ENCODE measurements around the gene INPP5J.
"Not testable (repeated sequence)": the region's sequence is repeated elsewhere in the genome, so short reads cannot be mapped to it uniquely, and the experiment has no call there.

The INPP5J gene

DNA sequence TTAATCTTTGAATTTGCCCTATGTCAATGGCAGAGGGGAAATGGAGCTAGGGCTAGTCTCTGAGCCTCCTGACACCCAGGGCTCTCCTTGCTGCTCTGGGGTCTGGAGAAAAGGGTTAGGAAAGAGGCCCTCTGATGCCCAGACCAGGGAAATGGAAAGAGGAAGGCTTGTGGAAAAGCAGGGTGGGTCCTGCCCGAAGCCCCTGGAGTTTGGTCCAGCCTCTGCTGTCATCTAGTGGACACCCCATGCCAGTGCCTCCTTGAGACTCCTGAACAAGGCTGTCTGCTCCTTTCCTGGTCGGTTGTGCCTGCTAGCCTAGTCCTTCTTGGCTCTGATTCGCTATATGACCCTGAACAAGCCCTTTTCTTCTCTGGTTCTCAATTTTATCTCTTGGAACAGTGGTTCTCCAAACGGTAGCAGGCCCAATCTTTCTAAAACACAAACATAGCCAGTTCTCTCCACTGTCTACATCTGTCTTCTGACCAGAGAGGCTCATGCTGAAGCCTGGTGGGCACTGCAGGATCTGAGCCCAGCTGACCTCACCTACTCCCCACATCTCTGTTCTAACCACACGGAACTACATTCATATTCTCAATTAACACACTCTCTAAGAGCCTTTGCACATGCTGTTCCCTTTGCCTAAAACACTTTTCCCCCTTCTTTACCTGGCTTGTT lies 26.3 kb downstream of the INPP5J start:
- TF ChIP-seq GATA1 (IDR thresholded peaks at IDR 0.05; ENCODE audit: low read depth, low read length) (no peak), POLR2A (IDR thresholded peaks at IDR 0.05; ENCODE audit: low read length) (no peak)
- peak; percentile 54 to 58 for DNase-seq

GRCh38 chr22:31150615-31151014 lies 27.8 kb downstream of the INPP5J start:
- no peak for DNase-seq
- no peak for TF ChIP-seq GATA1 (IDR thresholded peaks at IDR 0.05; ENCODE audit: low read depth, low read length)
- TF ChIP-seq POLR2A (IDR thresholded peaks at IDR 0.05; ENCODE audit: low read length) = no peak

DNA sequence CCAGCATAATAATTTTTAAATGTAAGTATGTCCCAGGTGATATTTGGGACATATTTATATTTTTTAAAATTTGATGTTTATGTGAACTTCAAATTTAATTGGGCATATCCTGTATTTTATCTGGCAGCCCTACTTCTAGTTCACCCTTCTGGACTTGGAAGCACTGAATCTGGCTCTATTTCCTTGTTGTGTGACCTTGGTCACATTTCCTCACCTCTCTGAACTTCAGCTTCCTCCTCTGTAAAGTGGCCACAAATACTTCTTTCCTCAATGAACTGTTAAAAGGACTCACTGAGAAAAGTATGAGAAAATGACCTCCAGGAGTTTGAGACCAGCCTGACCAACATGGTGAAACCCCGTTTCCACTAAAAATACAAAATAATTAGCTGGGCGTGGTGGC lies 29.1 kb downstream of the INPP5J start:
- DNase-seq = no peak
- no peak for TF ChIP-seq GATA1 (IDR thresholded peaks at IDR 0.05; ENCODE audit: low read depth, low read length)
- TF ChIP-seq POLR2A (IDR thresholded peaks at IDR 0.05; ENCODE audit: low read length) = no peak

DNA sequence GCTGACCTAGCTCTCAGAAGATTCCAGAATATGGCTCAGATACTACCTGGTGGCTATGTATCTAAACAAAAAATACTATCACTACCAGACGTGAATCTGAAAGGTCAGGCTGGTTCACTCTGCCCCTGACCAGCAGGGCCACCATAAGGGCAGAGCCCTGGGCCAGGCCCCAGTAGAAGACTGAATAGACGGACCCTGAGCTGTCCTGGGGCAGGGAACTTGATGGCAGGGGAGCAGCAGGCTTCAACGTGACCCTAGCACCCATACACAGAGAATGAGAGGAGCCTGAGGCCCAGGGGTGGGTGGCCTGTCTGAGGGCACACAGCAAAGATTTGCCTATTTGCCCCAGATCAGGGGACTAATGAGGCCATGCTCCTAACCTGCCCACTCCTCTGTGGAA lies 30.6 kb downstream of the INPP5J start:
- TF ChIP-seq GATA1 (IDR thresholded peaks at IDR 0.05; ENCODE audit: low read depth, low read length) (no peak), POLR2A (IDR thresholded peaks at IDR 0.05; ENCODE audit: low read length) (no peak)
- DNase-seq = no peak

DNA sequence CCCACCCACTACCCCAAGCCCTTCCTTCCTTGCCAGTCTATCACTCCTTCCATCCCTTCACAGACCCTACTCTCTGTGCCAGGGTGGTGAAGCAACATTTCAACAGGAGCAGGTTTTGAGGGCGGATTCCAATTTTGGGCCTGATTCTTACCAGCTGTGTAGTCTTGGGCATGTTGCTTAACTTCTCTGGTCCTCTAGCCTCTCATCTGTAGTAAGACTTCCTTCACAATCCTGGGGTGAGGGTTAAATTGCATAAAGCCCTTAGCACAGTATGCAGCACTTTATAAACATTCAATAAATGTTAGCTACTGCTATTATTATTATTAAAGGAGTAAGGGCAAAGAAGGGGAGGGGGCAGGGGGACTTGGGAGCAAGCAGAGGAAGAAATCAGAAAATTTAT lies 32.2 kb downstream of the INPP5J start:
- DNase-seq = no peak
- TF ChIP-seq GATA1 (IDR thresholded peaks at IDR 0.05; ENCODE audit: low read depth, low read length) (no peak), POLR2A (IDR thresholded peaks at IDR 0.05; ENCODE audit: low read length) (no peak)

- TF ChIP-seq GATA1 (IDR thresholded peaks at IDR 0.05; ENCODE audit: low read depth, low read length) = no peak
- TF ChIP-seq POLR2A (IDR thresholded peaks at IDR 0.05; ENCODE audit: low read length) = no peak
- no peak for DNase-seq
Measured at GRCh38 chr22:31155422-31155821, 32.7 kb downstream of the INPP5J start.

DNA sequence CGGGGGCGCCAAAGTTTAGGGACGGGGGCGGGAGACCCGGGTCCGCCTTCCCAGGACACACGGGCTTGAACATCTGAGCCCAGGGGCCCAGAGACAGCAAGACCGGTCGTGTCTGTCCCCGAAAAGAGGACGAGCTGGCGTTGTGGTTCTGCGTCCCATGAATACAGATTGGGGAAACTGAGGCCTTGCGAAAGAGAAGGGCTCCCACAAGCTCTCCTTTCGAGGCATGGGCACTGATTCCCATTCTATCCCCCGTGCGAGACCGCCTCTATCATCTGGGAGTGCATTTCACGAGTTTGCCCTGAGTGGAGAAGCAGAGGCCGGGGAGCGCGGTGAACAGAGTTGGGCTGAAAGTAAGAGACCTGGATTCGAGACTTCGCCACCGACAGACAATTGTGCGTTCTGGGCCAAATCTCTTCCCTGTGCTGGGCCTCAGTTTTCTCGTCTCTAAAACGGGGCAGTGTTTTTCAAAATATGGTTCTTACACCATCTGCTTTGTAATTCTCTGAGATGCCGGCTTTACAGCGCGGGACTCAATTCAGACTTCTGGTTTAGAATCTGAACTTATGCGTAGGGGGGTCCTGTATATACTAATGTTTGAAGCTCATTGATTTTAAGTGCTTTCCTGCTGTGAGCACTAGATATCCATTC lies 37.7 kb downstream of the INPP5J start:
- DNase-seq = peak in 1 of 2 experiments; percentile 56
- TF ChIP-seq GATA1 (IDR thresholded peaks at IDR 0.05; ENCODE audit: low read depth, low read length) (no peak), POLR2A (IDR thresholded peaks at IDR 0.05; ENCODE audit: low read length) (no peak)

- DNase-seq = no peak
- no peak for TF ChIP-seq POLR2A (IDR thresholded peaks at IDR 0.05; ENCODE audit: low read length)
- TF ChIP-seq GATA1 (IDR thresholded peaks at IDR 0.05; ENCODE audit: low read depth, low read length) = no peak
Measured at GRCh38 chr22:31161386-31161785, 38.6 kb downstream of the INPP5J start.

- no peak for DNase-seq
- TF ChIP-seq GATA1 (IDR thresholded peaks at IDR 0.05; ENCODE audit: low read depth, low read length) = no peak
- no peak for TF ChIP-seq POLR2A (IDR thresholded peaks at IDR 0.05; ENCODE audit: low read length)
Measured at GRCh38 chr22:31162015-31162765, 39.4 kb downstream of the INPP5J start.

- no peak for DNase-seq
Measured at GRCh38 chr22:31170971-31171370, 48.2 kb downstream of the INPP5J start.

GRCh38 chr22:31171734-31172133 lies 49.0 kb downstream of the INPP5J start:
- not testable (repeated sequence) for DNase-seq

More at GRCh38 chr22:31170971-31171370, 48.2 kb downstream of the INPP5J start:
- TF ChIP-seq GATA1 (IDR thresholded peaks at IDR 0.05; ENCODE audit: low read depth, low read length) (no peak), POLR2A (IDR thresholded peaks at IDR 0.05; ENCODE audit: low read length) (no peak)

- no peak for TF ChIP-seq POLR2A (IDR thresholded peaks at IDR 0.05; ENCODE audit: low read length)
- TF ChIP-seq GATA1 (IDR thresholded peaks at IDR 0.05; ENCODE audit: low read depth, low read length) = no peak
- DNase-seq = no peak
Measured at GRCh38 chr22:31173386-31174145, 50.8 kb downstream of the INPP5J start.

DNA sequence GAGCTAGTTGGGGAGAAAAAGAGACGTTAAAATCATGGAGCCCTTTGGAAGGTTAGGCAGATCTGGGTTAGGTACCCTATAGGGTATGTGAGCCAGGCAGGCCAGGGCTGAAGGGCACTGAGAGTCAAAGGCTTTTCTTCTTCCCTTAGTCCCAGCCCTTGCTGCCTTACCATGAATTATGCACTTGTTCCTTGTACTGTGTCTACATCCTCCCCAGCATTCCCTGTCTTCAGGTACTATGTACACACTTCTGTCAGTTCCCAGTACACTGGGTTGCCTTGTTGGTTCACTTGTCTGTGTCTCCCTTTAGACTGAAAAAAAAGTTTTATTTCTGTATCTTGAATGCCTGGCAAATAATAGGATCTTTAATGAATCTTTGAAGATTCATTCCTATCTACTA lies 54.2 kb downstream of the INPP5J start:
- no peak for DNase-seq
- no peak for TF ChIP-seq GATA1 (IDR thresholded peaks at IDR 0.05; ENCODE audit: low read depth, low read length)
- no peak for TF ChIP-seq POLR2A (IDR thresholded peaks at IDR 0.05; ENCODE audit: low read length)

Measured in erythroblast (primary cell).